Thymus (tissue), 11 donors: ENCODE measurements around the gene TENM4. TPM values are rescaled to one million over a fixed set of nuclear protein-coding genes. Genes with fewer than 3 reads are reported as not detected.
A peak's percentile ranks its signal among the peaks of the same experiment; 100 is the strongest.

Experiments used
- DNase-seq, 9 donors: peaks; one replicate each; pipeline ENCODE4 v3.0.0-alpha.2; 2013; ENCODE audit warnings: low spot score in 9 of 9, low read depth in 6 of 9, missing footprints in 1 of 9
- H3K27ac ChIP-seq, 2 donors: one replicate each; pipeline ENCODE4 v1.5.1; 2013; ENCODE audit warnings: control low read depth in 1 of 2, low read depth in 1 of 2, low read length in 1 of 2, mild to moderate bottlenecking in 1 of 2, moderate library complexity in 1 of 2
- H3K27me3 ChIP-seq, 2 donors: one replicate each; pipeline ENCODE4 v1.5.1; 2013; ENCODE audit warnings: low read length in 1 of 2; ENCODE audit not compliant: control insufficient read depth in 2 of 2, insufficient read depth in 1 of 2
- H3K36me3 ChIP-seq, 2 donors: one replicate each; pipeline ENCODE4 v1.5.1; 2013; ENCODE audit warnings: low read length in 1 of 2, mild to moderate bottlenecking in 1 of 2, moderate library complexity in 1 of 2; ENCODE audit not compliant: control insufficient read depth in 2 of 2, insufficient read depth in 2 of 2
- H3K4me1 ChIP-seq, 2 donors: one replicate each; pipeline ENCODE4 v1.5.1; 2013; ENCODE audit warnings: low read length in 2 of 2; ENCODE audit not compliant: control insufficient read depth in 2 of 2, insufficient read depth in 2 of 2
- H3K4me3 ChIP-seq, 2 donors: one replicate each; pipeline ENCODE4 v1.5.1; 2013; ENCODE audit warnings: low read length in 2 of 2, control low read depth in 1 of 2, mild to moderate bottlenecking in 1 of 2
- H3K9me3 ChIP-seq, 2 donors: one replicate each; pipeline ENCODE4 v1.5.1; 2013; ENCODE audit warnings: low read length in 1 of 2, mild to moderate bottlenecking in 1 of 2; ENCODE audit not compliant: control insufficient read depth in 2 of 2, insufficient read depth in 1 of 2
- WGBS: extraction: QIAGEN DNeasy Blood & Tissue Kit; methylation state at CpG from one replicate; pipeline ENCODE4 v1.1.7; 2013; 5-methylcytosine and 5-hydroxymethylcytosine counted together
- polyA plus RNA-seq: library from polyadenylated mRNA; stranded (reverse); fragments of 200-250 nt; gene quantifications from one replicate; pipeline ENCODE4 v1.2.3, GENCODE V29; 2013
- total RNA-seq: library from RNA; stranded (reverse); fragments of 120-200 nt; gene quantifications from one replicate; pipeline ENCODE4 v1.2.4, GENCODE V29; 2013
- donor health status: healthy.

The TENM4 gene
- total and polyA plus RNA-seq, 2 donors, result 1.0 to 2.8 TPM

- 4% methylated on average over 41 of the region's 41 CpGs for WGBS
- Histone ChIP-seq H3K4me3 (peak overlapping the region; percentile 18 to 30), H3K4me1 (peaks cover 0 to 4% of the 10 kb centered on the region in 2 donors), H3K36me3 (no peaks in the 10 kb centered on the region), H3K27ac (peak overlapping the region in 1 of 2 donors; percentile 78), H3K9me3 (peaks cover 0 to 3% of the 10 kb centered on the region in 2 donors), H3K27me3 (peaks cover 63 to 87% of the 10 kb centered on the region in 2 donors)
- DNase-seq, result no peak
Measured at GRCh38 chr11:79438631-79439409, 2.0 kb downstream of the TENM4 start.

DNA sequence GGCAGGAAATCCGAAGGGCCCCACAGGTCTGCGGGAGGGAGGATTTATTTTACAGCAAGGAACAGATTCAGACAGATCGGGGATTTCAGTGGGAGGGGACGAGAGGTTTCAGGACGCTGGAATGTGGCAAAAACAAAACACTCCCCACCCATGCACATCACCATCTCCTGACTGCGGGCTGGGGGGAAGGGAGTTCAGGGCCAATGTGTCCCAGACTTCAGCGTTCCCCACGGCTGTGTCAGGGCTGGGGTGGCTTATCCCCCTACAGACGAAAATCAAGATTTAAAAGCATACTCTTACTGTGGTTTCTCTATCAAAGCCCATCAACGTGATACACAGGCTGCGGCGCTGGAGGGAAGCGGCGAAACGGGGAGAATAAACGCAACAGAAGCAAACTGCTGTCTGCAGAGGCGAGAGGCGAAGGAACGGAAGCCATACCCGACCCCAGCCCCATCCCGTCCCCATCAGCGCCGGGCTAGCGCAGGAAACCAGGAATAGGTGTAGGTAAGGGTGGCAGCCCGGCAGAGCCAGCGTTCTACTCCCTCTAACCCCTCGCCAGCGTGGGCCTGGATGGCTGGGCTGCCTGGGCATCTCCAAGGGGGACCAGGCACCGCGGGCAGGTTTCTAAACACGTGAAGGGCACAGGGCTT lies 2.7 kb downstream of the TENM4 start:
- H3K4me3 ChIP-seq, result peak overlapping the region in 1 of 2 donors; percentile 16
- peaks cover 63 to 82% of the 10 kb centered on the region in 2 donors for H3K27me3 ChIP-seq
- peaks cover 0 to 3% of the 10 kb centered on the region in 2 donors for H3K9me3 ChIP-seq
- DNase-seq, result no peak
- WGBS, result 3% methylated on average over 31 of the region's 31 CpGs
- H3K4me1 ChIP-seq, result peaks cover 0 to 4% of the 10 kb centered on the region in 2 donors
- peak overlapping the region; percentile 17 to 78 for H3K27ac ChIP-seq
- H3K36me3 ChIP-seq, result no peaks in the 10 kb centered on the region

DNA sequence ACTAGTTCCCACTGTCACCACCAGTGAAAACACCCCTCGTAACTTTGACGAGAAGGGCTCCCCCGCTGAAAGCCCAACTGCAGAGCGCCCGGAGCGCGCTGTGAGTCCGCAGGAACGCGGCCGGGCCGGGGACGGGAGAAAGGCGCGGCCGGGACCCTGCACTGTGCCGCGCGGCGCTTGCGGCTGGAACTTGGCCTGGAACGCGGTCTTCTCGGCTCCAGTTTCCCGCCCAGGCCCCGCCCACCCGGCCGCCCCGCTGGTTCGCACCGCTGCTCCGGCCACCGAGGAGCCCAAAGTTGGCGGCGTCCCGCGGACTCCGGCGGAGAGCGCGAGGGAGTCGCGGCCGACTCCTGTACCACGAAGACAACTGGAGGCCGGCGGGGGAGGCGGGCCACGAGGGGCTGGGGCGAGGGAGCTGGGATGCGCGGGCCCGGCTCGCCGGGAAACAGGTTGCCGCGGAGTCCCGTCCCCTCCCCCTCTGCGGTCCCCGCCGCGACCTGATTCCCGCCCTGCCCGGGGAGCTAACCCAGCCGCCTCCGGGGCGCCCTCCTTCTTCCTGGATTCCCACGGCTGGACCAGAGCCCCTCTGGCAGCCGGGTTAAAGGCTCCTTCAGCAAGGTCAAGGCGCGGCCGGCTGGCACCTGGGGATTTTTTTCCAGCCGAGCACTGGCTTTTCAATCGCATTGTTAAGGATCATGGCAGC lies 3.4 kb downstream of the TENM4 start:
- H3K27ac ChIP-seq, result peak overlapping the region in 1 of 2 donors; percentile 68
- H3K27me3 ChIP-seq, result peaks cover 62 to 78% of the 10 kb centered on the region in 2 donors
- H3K4me3 ChIP-seq, result peak overlapping the region; percentile 16 to 29
- WGBS, result 2% methylated on average over 74 of the region's 74 CpGs
- peaks cover 0 to 3% of the 10 kb centered on the region in 2 donors for H3K9me3 ChIP-seq
- H3K36me3 ChIP-seq, result no peaks in the 10 kb centered on the region
- H3K4me1 ChIP-seq, result peaks cover 0 to 4% of the 10 kb centered on the region in 2 donors
- DNase-seq, result no peak

DNA sequence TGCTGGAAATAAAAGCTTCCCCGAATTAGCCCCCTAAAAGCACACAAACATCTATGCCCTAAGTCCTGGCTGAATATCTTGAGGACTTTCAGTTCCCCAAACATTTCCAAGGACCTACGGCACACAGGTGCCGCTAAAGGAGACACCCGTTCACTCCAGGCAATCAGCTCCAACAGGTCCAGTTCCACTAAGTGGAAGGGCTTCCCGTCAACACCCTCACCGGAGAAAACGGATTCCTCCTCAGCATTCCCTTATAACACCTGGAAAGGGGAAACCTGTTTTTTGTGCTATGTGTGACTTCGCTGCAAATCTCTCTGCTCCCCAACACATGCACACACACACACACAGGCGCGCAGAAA lies 3.9 kb downstream of the TENM4 start:
- Histone ChIP-seq H3K9me3 (peaks cover 0 to 3% of the 10 kb centered on the region in 2 donors), H3K27ac (no peak overlapping the region), H3K36me3 (no peaks in the 10 kb centered on the region), H3K27me3 (peaks cover 58 to 73% of the 10 kb centered on the region in 2 donors), H3K4me1 (peaks cover 0 to 4% of the 10 kb centered on the region in 2 donors), H3K4me3 (peak overlapping the region in 1 of 2 donors; percentile 29)
- WGBS, result 9% methylated on average over 10 of the region's 10 CpGs
- no peak for DNase-seq

GRCh38 chr11:79434283-79434682 lies 6.5 kb downstream of the TENM4 start:
- Histone ChIP-seq H3K9me3 (peaks cover 0 to 3% of the 10 kb centered on the region in 2 donors), H3K27ac (no peak overlapping the region), H3K4me1 (peaks cover 0 to 4% of the 10 kb centered on the region in 2 donors), H3K36me3 (no peaks in the 10 kb centered on the region), H3K4me3 (no peak overlapping the region), H3K27me3 (peaks cover 33 to 47% of the 10 kb centered on the region in 2 donors)
- DNase-seq, result no peak
- WGBS, result 52% methylated on average over 2 of the region's 2 CpGs

- H3K4me3 ChIP-seq, result no peak overlapping the region
- no peak for DNase-seq
- peaks cover 15 to 26% of the 10 kb centered on the region in 2 donors for H3K27me3 ChIP-seq
- 43% methylated on average over 2 of the region's 2 CpGs for WGBS
- no peak overlapping the region for H3K27ac ChIP-seq
- H3K36me3 ChIP-seq, result no peaks in the 10 kb centered on the region
- H3K9me3 ChIP-seq, result no peaks in the 10 kb centered on the region
- peaks cover 0 to 4% of the 10 kb centered on the region in 2 donors for H3K4me1 ChIP-seq
Measured at GRCh38 chr11:79432138-79432537, 8.7 kb downstream of the TENM4 start.

DNA sequence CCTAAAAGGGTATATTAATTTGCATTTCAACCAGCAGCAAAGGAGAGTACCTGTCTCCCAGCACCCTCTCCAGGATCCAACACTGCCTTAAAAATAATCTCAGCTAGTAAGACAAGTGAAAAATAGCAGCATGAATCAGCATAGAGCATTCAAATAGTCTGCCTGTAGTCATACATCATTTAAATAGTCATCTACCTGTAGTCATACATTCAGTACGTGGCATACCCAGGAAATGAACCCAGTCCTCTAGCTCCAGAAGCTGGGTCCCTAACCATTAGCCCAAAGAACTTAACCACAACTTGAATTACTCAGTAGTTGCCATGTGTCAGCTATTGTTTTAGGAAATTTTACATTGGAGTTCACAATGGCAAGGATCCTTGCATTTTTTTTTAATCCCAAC lies 9.3 kb downstream of the TENM4 start:
- WGBS, result 35% methylated on average over 1 of the region's 1 CpG
- Histone ChIP-seq H3K9me3 (no peaks in the 10 kb centered on the region), H3K27me3 (peaks cover 9 to 20% of the 10 kb centered on the region in 2 donors), H3K4me3 (no peak overlapping the region), H3K27ac (no peak overlapping the region), H3K4me1 (peaks cover 0 to under 1% of the 10 kb centered on the region in 2 donors), H3K36me3 (no peaks in the 10 kb centered on the region)
- DNase-seq, result no peak

GRCh38 chr11:79430280-79430679 lies 10.6 kb downstream of the TENM4 start:
- Histone ChIP-seq H3K4me1 (no peaks in the 10 kb centered on the region), H3K27ac (no peak overlapping the region), H3K4me3 (no peak overlapping the region), H3K36me3 (no peaks in the 10 kb centered on the region), H3K27me3 (peaks cover 0 to 8% of the 10 kb centered on the region in 2 donors), H3K9me3 (no peaks in the 10 kb centered on the region)
- DNase-seq, result no peak

GRCh38 chr11:79428406-79428805 lies 12.4 kb downstream of the TENM4 start:
- no peak overlapping the region for H3K27ac ChIP-seq
- H3K27me3 ChIP-seq, result peaks cover 0 to 2% of the 10 kb centered on the region in 2 donors
- H3K4me1 ChIP-seq, result no peaks in the 10 kb centered on the region
- DNase-seq, result no peak
- 32% methylated on average over 1 of the region's 1 CpG for WGBS
- no peak overlapping the region for H3K4me3 ChIP-seq
- H3K36me3 ChIP-seq, result no peaks in the 10 kb centered on the region
- H3K9me3 ChIP-seq, result no peaks in the 10 kb centered on the region
